H9 (cell line): ENCODE results near the gene TEKT3. TPM values are rescaled to one million over a fixed set of nuclear protein-coding genes. Genes with fewer than 3 reads are reported as not detected.

Experiments
- DNase-seq: peaks from one replicate; pipeline ENCODE4 v3.0.0-alpha.2; 2017
- H2AFZ ChIP-seq: one replicate; pipeline ENCODE4 v1.6.1; 2013; ENCODE audit warnings: mild to moderate bottlenecking, low read length, control low read depth, moderate library complexity
- H2AK5ac ChIP-seq: 2 replicates; pipeline ENCODE4 v1.6.1; 2013; ENCODE audit warnings: low read length, control low read depth, mixed read lengths; ENCODE audit not compliant: insufficient read length
- H2BK120ac ChIP-seq: one replicate; pipeline ENCODE4 v1.6.1; 2013; ENCODE audit warnings: low read depth, mild to moderate bottlenecking, low read length, control low read depth, inconsistent platforms; ENCODE audit not compliant: poor library complexity, severe bottlenecking
- H2BK12ac ChIP-seq: 2 replicates; pipeline ENCODE4 v1.6.1; 2013; ENCODE audit warnings: low read length, control low read depth, mixed read lengths, low read depth; ENCODE audit not compliant: insufficient read length
- H2BK15ac ChIP-seq: 2 replicates; pipeline ENCODE4 v1.6.1; 2013; ENCODE audit warnings: low read depth, low read length, control low read depth
- H2BK20ac ChIP-seq: one replicate; pipeline ENCODE4 v1.6.1; 2013; ENCODE audit warnings: low read depth, mild to moderate bottlenecking, low read length, control low read depth, inconsistent platforms; ENCODE audit not compliant: poor library complexity, severe bottlenecking
- H2BK5ac ChIP-seq: 2 replicates; pipeline ENCODE4 v1.6.1; 2013; ENCODE audit warnings: low read length, control low read depth, mixed read lengths; ENCODE audit not compliant: insufficient read length
- H3K14ac ChIP-seq: 2 replicates; pipeline ENCODE4 v1.6.1; 2013; ENCODE audit warnings: low read length, control low read depth; ENCODE audit not compliant: insufficient read depth
- H3K18ac ChIP-seq: 2 replicates; pipeline ENCODE4 v1.6.1; 2013; ENCODE audit warnings: low read depth, mild to moderate bottlenecking, mixed read lengths, low read length, control low read depth; ENCODE audit not compliant: insufficient read length
- H3K23ac ChIP-seq: 2 replicates; pipeline ENCODE4 v1.6.1; 2013; ENCODE audit warnings: low read length, control low read depth, mixed read lengths, low read depth; ENCODE audit not compliant: insufficient read length
- H3K23me2 ChIP-seq: 2 replicates; pipeline ENCODE4 v1.6.1; 2013; ENCODE audit warnings: low read depth, mild to moderate bottlenecking, mixed read lengths, low read length, control low read depth; ENCODE audit not compliant: insufficient read length, poor library complexity, severe bottlenecking
- H3K27ac ChIP-seq: 2 replicates; pipeline ENCODE4 v1.5.1; 2013; ENCODE audit warnings: low read length, control low read depth, mixed read lengths, low read depth; ENCODE audit not compliant: insufficient read length
- H3K27me3 ChIP-seq: 2 replicates; pipeline ENCODE4 v1.6.1; 2013; ENCODE audit warnings: low read length, control low read depth, inconsistent platforms; ENCODE audit not compliant: insufficient read depth
- H3K4ac ChIP-seq: 2 replicates; pipeline ENCODE4 v1.6.1; 2013; ENCODE audit warnings: low read depth, mild to moderate bottlenecking, control low read depth, inconsistent platforms, low read length, moderate library complexity
- H3K4me1 ChIP-seq: 2 replicates; pipeline ENCODE4 v1.6.1; 2013; ENCODE audit warnings: low read length, control low read depth, inconsistent platforms; ENCODE audit not compliant: insufficient read depth
- H3K4me2 ChIP-seq: 2 replicates; pipeline ENCODE4 v1.6.1; 2013; ENCODE audit warnings: low read length, control low read depth, mixed read lengths; ENCODE audit not compliant: insufficient read length, insufficient read depth
- H3K56ac ChIP-seq: 2 replicates; pipeline ENCODE4 v1.6.1; 2013; ENCODE audit warnings: low read depth, mild to moderate bottlenecking, mixed read lengths, low read length, control low read depth; ENCODE audit not compliant: insufficient read length
- H3K79me1 ChIP-seq: 2 replicates; pipeline ENCODE4 v1.6.1; 2013; ENCODE audit warnings: low read depth, mild to moderate bottlenecking, moderate library complexity, low read length, control low read depth, inconsistent platforms; ENCODE audit not compliant: insufficient read depth, poor library complexity, severe bottlenecking
- H3K79me2 ChIP-seq: 2 replicates; pipeline ENCODE4 v1.6.1; 2013; ENCODE audit warnings: low read length, control low read depth, inconsistent platforms; ENCODE audit not compliant: insufficient read depth
- H3K9ac ChIP-seq: 2 replicates; pipeline ENCODE4 v1.6.1; 2013; ENCODE audit warnings: low read length, control low read depth, mixed read lengths; ENCODE audit not compliant: insufficient read length; ENCODE audit errors: extremely low read depth
- H3K9me3 ChIP-seq: one replicate; pipeline ENCODE4 v1.6.1; 2013; ENCODE audit warnings: low read depth, low read length, inconsistent platforms; ENCODE audit not compliant: control insufficient read depth
- H3T11ph ChIP-seq: one replicate; pipeline ENCODE4 v1.6.1; 2013; ENCODE audit warnings: mild to moderate bottlenecking, low read length, control low read depth, inconsistent platforms
- H4K20me1 ChIP-seq: one replicate; pipeline ENCODE4 v1.6.1; 2013; ENCODE audit not compliant: control insufficient read depth, insufficient read length, insufficient read depth
- H4K5ac ChIP-seq: 2 replicates; pipeline ENCODE4 v1.6.1; 2013; ENCODE audit warnings: low read depth, mild to moderate bottlenecking, mixed read lengths, low read length, control low read depth; ENCODE audit not compliant: insufficient read length
- H4K8ac ChIP-seq: replicated peaks from 2 replicates; pipeline ENCODE4 v1.6.1; 2013; ENCODE audit warnings: low read length, control low read depth, mixed read lengths, low read depth; ENCODE audit not compliant: insufficient read length
- H4K91ac ChIP-seq: 2 replicates; pipeline ENCODE4 v1.6.1; 2013; ENCODE audit warnings: low read depth, mild to moderate bottlenecking, moderate library complexity, mixed read lengths, low read length, control low read depth; ENCODE audit not compliant: insufficient read length
- H3K27ac Mint-ChIP-seq, 3 experiments: 2 replicates in 2 of 3; 3 replicates in 1 of 3; pipeline ENCODE4 v1.8.0; 2020 to 2021; ENCODE audit warnings: mixed read lengths in 3 of 3, mild to moderate bottlenecking in 1 of 3, moderate library complexity in 1 of 3
- H3K27me3 Mint-ChIP-seq: 2 replicates; pipeline ENCODE4 v1.8.0; 2021; ENCODE audit warnings: low read depth, mild to moderate bottlenecking, moderate library complexity, mixed read lengths
- H3K36me3 Mint-ChIP-seq, 3 experiments: 2 replicates in 2 of 3; 3 replicates in 1 of 3; pipeline ENCODE4 v1.8.0; 2020 to 2021; ENCODE audit warnings: low read depth in 3 of 3, mixed read lengths in 3 of 3; ENCODE audit not compliant: insufficient read depth in 1 of 3
- H3K4me1 Mint-ChIP-seq, 2 experiments: 2 replicates each; pipeline ENCODE4 v1.8.0; 2020; ENCODE audit warnings: mixed read lengths in 2 of 2
- H3K4me3 Mint-ChIP-seq, 2 experiments: 2 replicates in 1 of 2; 3 replicates in 1 of 2; pipeline ENCODE4 v1.8.0; 2020 to 2021; ENCODE audit warnings: mild to moderate bottlenecking in 2 of 2, mixed read lengths in 2 of 2, moderate library complexity in 1 of 2
- H3K9me3 Mint-ChIP-seq, 2 experiments: 2 replicates in 1 of 2; 3 replicates in 1 of 2; pipeline ENCODE4 v1.8.0; 2020; ENCODE audit warnings: mild to moderate bottlenecking in 2 of 2, mixed read lengths in 2 of 2, moderate library complexity in 1 of 2
- CTCF ChIP-seq: fragments of 200-600 bp; sonication (generic); conservative IDR thresholded peaks from 3 replicates; pipeline ENCODE4 v1.8.0; 2021; ENCODE audit warnings: antibody characterized with exemption, mild to moderate bottlenecking
- WGBS: extraction: QIAGEN DNeasy Blood & Tissue Kit; methylation state at CpG from one replicate; pipeline ENCODE4 v1.1.7; 2013; ENCODE audit warnings: missing lambda C conversion rate, low lambda C conversion rate, mixed read lengths; ENCODE audit not compliant: insufficient read length; ENCODE audit errors: extremely low coverage; 5-methylcytosine and 5-hydroxymethylcytosine counted together
- total RNA-seq: library from RNA; stranded (reverse); gene quantifications from 2 replicates; pipeline ENCODE4 v1.2.1, GENCODE V29; 2021

TEKT3 gene
- total RNA-seq, 1 experiment from 2014 or later = 0.42 TPM

DNA sequence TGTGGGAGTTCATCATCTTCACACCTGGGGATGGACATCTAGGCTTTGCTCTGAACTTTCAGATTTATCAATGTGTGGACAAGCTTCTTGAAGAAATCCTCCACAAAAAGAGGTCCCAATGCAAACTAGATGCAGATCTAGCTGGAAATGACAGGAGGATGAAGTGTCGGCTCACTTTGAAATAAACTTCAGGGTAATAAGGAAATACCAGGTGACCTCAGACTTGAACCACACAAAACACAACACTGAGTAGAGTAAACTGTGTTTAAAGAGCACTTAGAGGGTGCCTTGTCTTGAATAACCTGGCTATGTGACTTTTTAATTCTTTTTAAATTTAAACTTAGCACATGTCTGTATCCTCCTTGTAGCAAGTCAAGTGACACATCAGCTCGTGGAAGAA lies 27.2 kb upstream of the TEKT3 start:
- H4K20me1 ChIP-seq = no peaks in the 10 kb centered on the region
- no peak overlapping the region for H3K18ac ChIP-seq
- H2BK120ac ChIP-seq = no peak overlapping the region
- Mint-ChIP-seq H3K27me3 (no peaks in the 10 kb centered on the region), H3K9me3 (peaks cover 0 to 4% of the 10 kb centered on the region in 2 experiments; a peak in 3 of 5 replicates), H3K27ac (no peak overlapping the region), H3K36me3 (no peaks in the 10 kb centered on the region; a peak in 1 of 7 replicates), H3K4me3 (no peak overlapping the region), H3K4me1 (peaks cover 6 to 11% of the 10 kb centered on the region in 2 experiments)
- no peak for TF ChIP-seq CTCF
- no peak overlapping the region for H3K23ac ChIP-seq
- H3K23me2 ChIP-seq = no peaks in the 10 kb centered on the region
- no peak overlapping the region for H3K56ac ChIP-seq
- WGBS = no CpG with 5 or more reads among the region's 2 CpGs
- no peak overlapping the region for H3K9ac ChIP-seq
- H3K4me2 ChIP-seq = no peak overlapping the region
- H4K5ac ChIP-seq = no peak overlapping the region
- no peaks in the 10 kb centered on the region; the same call in 1 of the 2 replicates for H3K4me1 ChIP-seq
- H4K91ac ChIP-seq = no peak overlapping the region
- H2BK12ac ChIP-seq = no peak overlapping the region
- no peak overlapping the region for H3K27ac ChIP-seq
- H2BK5ac ChIP-seq = no peak overlapping the region
- no peak overlapping the region for H3K4ac ChIP-seq
- H3K79me2 ChIP-seq = no peaks in the 10 kb centered on the region
- H4K8ac ChIP-seq = no peak overlapping the region
- no peak overlapping the region for H3T11ph ChIP-seq
- no peaks in the 10 kb centered on the region for H3K9me3 ChIP-seq
- H2BK20ac ChIP-seq = no peak overlapping the region
- H2AK5ac ChIP-seq = no peak overlapping the region
- no peak overlapping the region for H2AFZ ChIP-seq
- no peaks in the 10 kb centered on the region for H3K27me3 ChIP-seq
- no peak overlapping the region for H3K14ac ChIP-seq
- no peak overlapping the region for H2BK15ac ChIP-seq
- no peak for DNase-seq
- no peaks in the 10 kb centered on the region for H3K79me1 ChIP-seq
